H1 (cell line): ENCODE results near the gene DNM1L. TPM values are rescaled to one million over a fixed set of nuclear protein-coding genes. Genes with fewer than 3 reads are reported as not detected.
"Not testable (repeated sequence)": the region's sequence is repeated elsewhere in the genome, so short reads cannot be mapped to it uniquely, and the experiment has no call there.

Experiments
- CTCF ChIA-PET: fragments of 300-600 bp; sonication (Branson Sonifier 250); formaldehyde crosslinking; loops from one replicate; lab custom pipeline; 2021; ENCODE audit not compliant: partially characterized antibody; lab: Charles Lee
- POLR2A ChIA-PET: fragments of 300-600 bp; sonication (Branson Sonifier 250); formaldehyde crosslinking; loops from one replicate; lab custom pipeline; 2021; ENCODE audit warnings: inconsistent platforms; ENCODE audit not compliant: partially characterized antibody; lab: Charles Lee
- DNase-seq, 2 experiments: peaks; one replicate each; pipeline versions ENCODE4 v3.0.0 to v3.0.0-alpha.2; 2010 to 2022; ENCODE audit warnings: low spot score in 2 of 2, low read depth in 1 of 2, mixed read lengths in 1 of 2
- FAIRE-seq: peaks from 2 replicates; lab custom pipeline; 2011; peaks lifted over from hg19 to GRCh38; lab: Jason Lieb, UNC
- H2AFZ ChIP-seq: 2 replicates; pipeline ENCODE4 v1.8.1; 2012; ENCODE audit warnings: low read length, inconsistent platforms
- H2AK5ac ChIP-seq: 2 replicates; pipeline ENCODE4 v1.6.1; 2013; ENCODE audit warnings: low read depth, low read length
- H2BK120ac ChIP-seq: replicated peaks from 2 replicates; pipeline ENCODE3; 2013; ENCODE audit warnings: low read depth, low read length, inconsistent platforms
- H2BK12ac ChIP-seq: 2 replicates; pipeline ENCODE4 v1.6.1; 2013; ENCODE audit warnings: low read depth, low read length
- H2BK15ac ChIP-seq: 2 replicates; pipeline ENCODE4 v1.6.1; 2013; ENCODE audit warnings: low read length
- H2BK20ac ChIP-seq: 2 replicates; pipeline ENCODE4 v1.6.1; 2013; ENCODE audit warnings: low read length
- H2BK5ac ChIP-seq: 2 replicates; pipeline ENCODE4 v1.6.1; 2013; ENCODE audit warnings: low read depth, low read length
- H3K14ac ChIP-seq: 2 replicates; pipeline ENCODE4 v1.6.1; 2013; ENCODE audit warnings: inconsistent platforms; ENCODE audit not compliant: insufficient read length
- H3K18ac ChIP-seq: 2 replicates; pipeline ENCODE4 v1.6.1; 2013; ENCODE audit warnings: low read length; ENCODE audit errors: extremely low read depth
- H3K23ac ChIP-seq: 2 replicates; pipeline ENCODE4 v1.6.1; 2013; ENCODE audit warnings: inconsistent platforms; ENCODE audit not compliant: insufficient read length
- H3K23me2 ChIP-seq: 2 replicates; pipeline ENCODE4 v1.6.1; 2013; ENCODE audit warnings: low read depth, low read length
- H3K27ac ChIP-seq: 2 replicates; pipeline ENCODE4 v1.6.1; 2011; ENCODE audit warnings: low read depth, low read length, inconsistent platforms
- H3K27me3 ChIP-seq, 4 experiments: replicated peaks in 1 of 4; 1 replicate in 1 of 4; 2 replicates in 3 of 4; pipeline versions ENCODE4 v1.6.1 to v1.8.1; 2011 to 2013; ENCODE audit warnings: low read length in 3 of 4, mild to moderate bottlenecking in 3 of 4, inconsistent platforms in 2 of 4, mixed read lengths in 2 of 4, moderate library complexity in 1 of 4; ENCODE audit not compliant: control insufficient read depth in 3 of 4, insufficient read depth in 3 of 4; ENCODE audit errors: extremely low read depth in 1 of 4
- H3K36me3 ChIP-seq, 4 experiments: 2 replicates each; pipeline versions ENCODE4 v1.6.1 to v1.8.1; 2011 to 2013; ENCODE audit warnings: mild to moderate bottlenecking in 4 of 4, low read length in 3 of 4, moderate library complexity in 2 of 4, control low read depth in 1 of 4, inconsistent platforms in 1 of 4; ENCODE audit not compliant: insufficient read depth in 4 of 4, control insufficient read depth in 2 of 4
- H3K4ac ChIP-seq: replicated peaks from 2 replicates; pipeline ENCODE3; 2013; ENCODE audit warnings: low read length, low read depth, mixed read lengths, inconsistent platforms; ENCODE audit not compliant: insufficient read length
- H3K4me1 ChIP-seq, 4 experiments: replicated peaks in 1 of 4; 1 replicate in 1 of 4; 2 replicates in 3 of 4; pipeline versions ENCODE4 v1.6.1 to v1.8.1; 2011 to 2013; ENCODE audit warnings: low read length in 3 of 4, inconsistent platforms in 2 of 4, mixed read lengths in 1 of 4; ENCODE audit not compliant: insufficient read depth in 4 of 4, control insufficient read depth in 3 of 4
- H3K4me2 ChIP-seq, 2 experiments: 2 replicates each; pipeline versions ENCODE4 v1.6.1 to v1.8.1; 2011 to 2013; ENCODE audit warnings: low read depth in 2 of 2, low read length in 2 of 2, control low read depth in 1 of 2, inconsistent platforms in 1 of 2, mild to moderate bottlenecking in 1 of 2; ENCODE audit not compliant: insufficient read depth in 1 of 2
- H3K4me3 ChIP-seq, 4 experiments: fragments of 200-600, 300-600 bp in 1 of 4; sonication (generic), shearing (Covaris generic), sonication (Bioruptor Twin) in 1 of 4; 2 replicates each; pipeline versions ENCODE4 v1.5.1 to v1.8.1; 2011 to 2016; ENCODE audit warnings: low read length in 4 of 4, low read depth in 3 of 4, control low read depth in 2 of 4, inconsistent platforms in 2 of 4, mild to moderate bottlenecking in 2 of 4, mixed read lengths in 1 of 4, moderate library complexity in 1 of 4; ENCODE audit not compliant: insufficient read depth in 2 of 4; ENCODE audit errors: extremely low read depth in 1 of 4
- H3K56ac ChIP-seq: replicated peaks from 2 replicates; pipeline ENCODE3; 2013; ENCODE audit warnings: low read depth, mild to moderate bottlenecking, mixed read lengths, low read length, inconsistent platforms; ENCODE audit not compliant: insufficient read length
- H3K79me1 ChIP-seq: 2 replicates; pipeline ENCODE4 v1.6.1; 2013; ENCODE audit warnings: low read depth, low read length, control low read depth
- H3K79me2 ChIP-seq, 2 experiments: 2 replicates each; pipeline versions ENCODE4 v1.6.1 to v1.8.1; 2012 to 2013; ENCODE audit warnings: low read length in 2 of 2, mild to moderate bottlenecking in 2 of 2, inconsistent platforms in 1 of 2; ENCODE audit not compliant: insufficient read depth in 2 of 2, control insufficient read depth in 1 of 2
- H3K9ac ChIP-seq, 4 experiments: replicated peaks in 1 of 4; 1 replicate in 1 of 4; 2 replicates in 3 of 4; pipeline versions ENCODE4 v1.6.1 to v1.8.1; 2011 to 2013; ENCODE audit warnings: low read depth in 3 of 4, low read length in 3 of 4, control low read depth in 2 of 4, mild to moderate bottlenecking in 2 of 4, moderate library complexity in 2 of 4, inconsistent platforms in 1 of 4; ENCODE audit errors: extremely low read depth in 1 of 4
- H3K9me3 ChIP-seq, 2 experiments: 2 replicates each; pipeline versions ENCODE4 v1.6.1 to v1.8.1; 2012 to 2013; ENCODE audit warnings: mild to moderate bottlenecking in 2 of 2, moderate library complexity in 2 of 2, control low read depth in 1 of 2, inconsistent platforms in 1 of 2, low read depth in 1 of 2, low read length in 1 of 2, mixed read lengths in 1 of 2; ENCODE audit not compliant: insufficient read depth in 2 of 2
- H4K20me1 ChIP-seq, 2 experiments: replicated peaks in 1 of 2; 2 replicates each; pipeline versions ENCODE3 to v1.8.1; 2011 to 2013; ENCODE audit warnings: inconsistent platforms in 2 of 2, low read length in 2 of 2, mild to moderate bottlenecking in 1 of 2; ENCODE audit not compliant: insufficient read depth in 2 of 2, control insufficient read depth in 1 of 2
- H4K5ac ChIP-seq: 2 replicates; pipeline ENCODE4 v1.6.1; 2013; ENCODE audit warnings: low read length, low read depth, mixed read lengths, inconsistent platforms; ENCODE audit not compliant: insufficient read length
- H4K8ac ChIP-seq: 2 replicates; pipeline ENCODE4 v1.8.0; 2013; ENCODE audit warnings: mild to moderate bottlenecking, moderate library complexity, low read length, inconsistent platforms; ENCODE audit not compliant: insufficient read depth; ENCODE audit errors: extremely low read depth
- H4K91ac ChIP-seq: replicated peaks from 2 replicates; pipeline ENCODE3; 2013; ENCODE audit warnings: low read length, mixed read lengths, inconsistent platforms; ENCODE audit not compliant: insufficient read length
- WGBS, 2 experiments: shearing (Covaris generic) in 1 of 2; methylation state at CpG; one replicate each; pipeline versions ENCODE4 v1.1.6 to v1.1.7; 2013 to 2015; ENCODE audit warnings: low lambda C conversion rate in 2 of 2, mixed read lengths in 2 of 2, inconsistent platforms in 1 of 2, low coverage in 1 of 2, missing lambda C conversion rate in 1 of 2; ENCODE audit not compliant: insufficient replicate concordance in 2 of 2, insufficient coverage in 1 of 2, insufficient read length in 1 of 2; ENCODE audit errors: extremely low coverage in 1 of 2, missing lambda C conversion rate in 1 of 2; 5-methylcytosine and 5-hydroxymethylcytosine counted together
- polyA plus RNA-seq, 7 experiments: library from polyadenylated mRNA; depleted of rRNA in 3 of 7; stranded (reverse) in 5 of 7; unstranded in 2 of 7; fragments of >200 nt in 5 of 7; fragments of 200-250 nt in 2 of 7; gene quantifications; 1 replicate in 5 of 7; 2 replicates in 1 of 7; 4 replicates in 1 of 7; pipeline versions ENCODE4 v1.2.1 to v1.2.3, GENCODE V29; 2011 to 2013; ENCODE audit warnings: missing spikeins in 2 of 7, mixed read lengths in 2 of 7
- total RNA-seq: library from RNA; stranded (reverse); fragmentation: NEBNext Ultra II Directional; extraction: Animal tissue kit (Norgen Biotek cat#: 25700); gene quantifications from 2 replicates; pipeline ENCODE4 v1.2.1, GENCODE V29; 2021

The DNM1L gene
- total and polyA plus RNA-seq, 2 of the 8 experiments (the other 6 are each of a cell fraction or from before 2014, with no cell fraction given), result 23.7 to 93.9 TPM

GRCh38 chr12:32699437-32699836, 20.3 kb downstream of the DNM1L start:
- H3K36me3 ChIP-seq, H3K23me2 ChIP-seq, H3K18ac ChIP-seq, H4K20me1 ChIP-seq, H4K5ac ChIP-seq, H3K4me2 ChIP-seq, H2BK15ac ChIP-seq, H3K56ac ChIP-seq, H3K4me3 ChIP-seq, H4K91ac ChIP-seq, FAIRE-seq, H3K9me3 ChIP-seq, H2BK12ac ChIP-seq, CTCF ChIA-PET, H3K23ac ChIP-seq, H3K27me3 ChIP-seq, H3K4me1 ChIP-seq, H2BK5ac ChIP-seq, H3K27ac ChIP-seq, H2AK5ac ChIP-seq, H2BK120ac ChIP-seq, H3K9ac ChIP-seq, DNase-seq, H4K8ac ChIP-seq, H3K14ac ChIP-seq, H3K79me1 ChIP-seq, H2AFZ ChIP-seq, H3K4ac ChIP-seq, H2BK20ac ChIP-seq: not testable (repeated sequence)
- 94% methylated on average over 8 of the region's 8 CpGs; no CpG with 5 or more reads in 1 of the 2 experiments for WGBS, 2 experiments
- H3K79me2 ChIP-seq, result peaks cover 0 to 53% of the 10 kb centered on the region in 2 experiments; a peak in 2 of 4 replicates
- POLR2A ChIA-PET, result interaction anchor here (1.6 kb wide), 1 partner anchor 17 kb away, joined by 3 read pairs; no protein-coding TSS in a partner anchor
